Stimulated activated CD8-positive, alpha-beta memory T cell treated with anti-CD3 and anti-CD28 coated beads, Interleukin-4, amount 100 ng/mL, for 48 hours (primary cell): Measurements from ENCODE around the gene C2CD5.
"Not testable (repeated sequence)": the region's sequence is repeated elsewhere in the genome, so short reads cannot be mapped to it uniquely, and the experiment has no call there.

ENCODE experiments used
- DNase-seq: peaks from one replicate; pipeline ENCODE4 v3.0.0-alpha.2; 2020

C2CD5 gene

DNA sequence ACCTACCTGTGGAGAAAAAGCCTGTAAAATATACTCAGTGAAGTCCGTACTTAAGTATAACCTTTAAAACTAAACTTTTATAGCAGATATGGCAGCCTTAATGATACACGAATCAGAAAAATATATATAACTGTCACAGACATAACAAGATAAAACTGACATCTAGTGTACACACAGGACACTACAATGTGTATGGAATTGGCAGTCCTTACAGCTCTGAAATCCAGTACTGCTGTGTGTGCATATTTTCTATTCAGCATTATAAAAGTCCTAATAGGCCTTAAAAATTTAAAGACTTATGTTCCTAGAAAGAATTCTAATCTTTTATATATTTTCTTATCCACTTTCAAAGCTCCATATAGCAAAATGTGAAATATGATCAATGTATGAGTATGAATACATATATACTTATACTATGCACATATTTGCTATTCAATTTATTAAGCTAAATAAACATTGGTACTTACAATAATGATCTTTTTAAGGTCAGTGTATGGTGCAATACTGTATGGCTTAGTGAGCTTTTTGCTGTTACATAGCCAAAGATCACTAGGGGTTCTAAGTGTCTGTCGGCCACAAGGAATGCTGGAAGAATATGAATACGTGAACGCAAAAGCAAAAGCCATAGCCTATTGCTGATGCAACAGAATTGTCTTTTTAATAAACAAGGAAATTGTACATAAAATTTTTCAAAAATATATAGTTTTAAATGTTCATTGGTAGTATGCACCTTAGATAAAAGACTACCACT lies 69.2 kb downstream of the C2CD5 start:
- DNase-seq, result no peak

DNA sequence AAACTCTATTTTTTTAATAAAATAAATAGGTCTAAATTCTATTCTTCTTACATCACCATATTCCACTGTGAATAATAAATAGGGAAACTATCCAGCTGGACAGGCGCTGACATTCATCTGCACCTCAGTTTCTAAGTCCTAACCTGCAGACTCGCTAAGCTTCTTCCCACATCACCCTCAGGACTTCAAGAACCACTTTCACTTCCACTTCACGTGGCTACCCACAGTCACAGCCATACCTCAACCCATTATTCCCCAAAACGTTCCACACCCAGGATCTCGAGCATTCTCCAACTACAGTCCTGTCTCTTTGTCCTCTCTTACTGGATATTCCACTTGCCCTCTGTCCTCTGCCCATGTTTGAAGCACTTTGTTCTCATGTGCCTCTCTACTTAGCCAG lies 71.1 kb downstream of the C2CD5 start:
- DNase-seq, result no peak

DNA sequence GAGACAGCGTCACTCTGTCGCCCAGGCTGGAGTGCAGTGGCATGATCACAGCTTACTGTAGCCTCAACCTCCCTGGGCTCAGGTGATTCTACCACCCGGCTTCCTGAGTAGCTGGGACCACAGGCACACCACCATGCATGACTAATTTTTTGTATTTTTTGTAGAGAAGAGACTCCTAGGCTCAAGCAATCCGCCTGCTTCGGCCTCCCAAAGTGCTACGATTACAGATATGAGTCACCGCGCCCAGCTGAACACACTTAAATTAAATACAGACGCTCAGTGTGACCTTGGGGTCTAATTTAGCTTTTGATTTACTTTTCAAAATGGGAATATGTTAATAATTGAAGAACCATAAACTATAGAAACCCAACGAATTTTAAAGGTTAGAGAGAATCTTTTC lies 77.2 kb downstream of the C2CD5 start:
- DNase-seq, result no peak

DNA sequence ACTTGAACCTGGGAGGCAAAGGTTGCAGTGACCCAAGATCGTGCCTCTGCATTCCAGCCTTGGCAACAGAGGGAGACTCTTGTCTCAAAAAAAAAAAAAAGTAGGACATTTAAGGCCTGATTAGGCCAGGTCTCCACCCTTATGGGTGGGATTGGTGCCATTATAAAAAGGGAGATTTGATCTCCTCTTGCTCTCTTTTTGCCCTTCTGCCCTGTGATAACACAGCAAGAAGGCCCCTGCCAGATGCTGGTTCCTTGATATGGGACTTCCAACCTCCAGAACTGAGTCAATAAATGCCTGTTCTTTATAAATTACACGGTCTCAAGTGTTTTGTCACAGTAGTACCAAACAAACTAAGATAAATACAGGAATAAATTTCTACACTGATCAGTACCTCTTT lies 81.0 kb downstream of the C2CD5 start:
- no peak for DNase-seq

DNA sequence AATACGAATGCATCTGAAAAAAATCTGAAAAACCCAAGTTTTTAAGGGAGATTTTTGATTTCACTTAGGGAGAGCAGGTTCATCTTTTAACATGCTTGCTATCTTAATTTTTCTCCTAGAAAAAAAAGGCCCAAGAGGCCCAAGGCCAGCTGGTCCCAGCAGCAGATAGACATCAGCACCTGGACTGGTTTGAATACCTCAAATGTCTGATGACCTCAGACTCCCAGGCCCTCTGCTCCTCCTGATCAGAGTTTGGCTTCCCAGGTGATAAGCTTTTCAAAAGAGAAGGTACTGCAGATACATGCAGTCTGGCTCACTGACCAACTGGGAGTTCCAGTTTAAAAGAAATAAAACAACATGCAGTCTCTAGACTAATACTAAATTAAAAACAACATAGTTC lies 82.6 kb downstream of the C2CD5 start:
- DNase-seq, result no peak

DNA sequence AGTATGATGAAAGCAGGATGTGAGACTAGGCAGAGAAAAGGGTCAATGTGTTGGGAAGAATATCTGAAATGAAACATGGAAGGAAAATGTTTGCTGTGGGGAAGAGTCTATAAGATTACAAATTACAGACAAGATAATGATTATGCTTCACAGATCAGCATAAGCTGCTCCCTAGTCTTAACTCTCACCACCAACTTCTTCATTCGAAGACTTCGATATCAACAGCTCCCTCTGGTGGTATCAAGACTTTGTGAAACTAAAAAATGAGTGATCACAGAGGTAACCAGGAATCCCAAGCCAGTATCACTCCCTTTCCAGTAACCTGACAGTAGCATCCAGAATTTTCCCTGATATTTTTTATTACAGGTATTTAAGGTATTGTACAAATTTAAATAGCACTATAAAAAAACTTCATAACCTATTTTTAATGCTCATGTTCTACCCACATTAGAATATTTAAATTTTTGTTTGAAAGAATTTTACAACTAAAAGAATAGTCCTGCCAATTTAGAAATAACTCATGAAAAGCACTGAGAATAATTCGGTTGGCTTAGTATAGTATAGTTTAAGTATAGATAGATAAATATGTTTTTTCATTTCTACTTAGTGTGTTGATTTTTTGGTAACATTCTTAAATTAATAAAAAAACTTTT lies 84.4 kb downstream of the C2CD5 start:
- no peak for DNase-seq

DNA sequence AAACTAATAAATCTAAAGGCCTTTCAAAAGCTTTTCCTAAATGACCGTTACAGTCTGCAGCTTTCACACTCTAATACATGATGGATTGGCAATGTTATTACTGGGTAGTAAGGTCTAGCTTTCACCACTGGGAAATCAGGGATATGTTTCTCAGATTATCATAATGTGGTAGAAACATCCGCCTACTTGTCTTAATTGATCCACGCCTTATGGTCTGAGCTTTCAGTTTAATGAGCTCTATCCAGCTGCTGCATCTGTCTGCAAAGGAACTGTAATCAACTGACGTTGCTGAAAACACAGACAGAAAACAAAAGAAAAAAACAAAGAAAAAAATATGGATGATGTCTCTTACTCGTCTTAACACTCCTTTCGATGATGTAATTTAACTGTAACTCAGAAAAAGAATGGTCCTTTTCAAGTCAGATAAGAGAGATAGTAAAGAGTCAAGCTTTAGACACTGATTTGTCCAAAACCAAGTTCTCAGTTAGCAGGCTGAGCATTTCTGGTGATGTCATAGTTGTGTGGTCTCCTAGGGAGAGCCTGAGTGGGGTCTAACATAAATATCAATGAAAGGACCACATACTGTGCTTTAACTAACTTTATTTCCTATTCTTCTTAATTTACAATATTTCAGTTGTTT lies 85.9 kb downstream of the C2CD5 start:
- DNase-seq, result no peak

DNA sequence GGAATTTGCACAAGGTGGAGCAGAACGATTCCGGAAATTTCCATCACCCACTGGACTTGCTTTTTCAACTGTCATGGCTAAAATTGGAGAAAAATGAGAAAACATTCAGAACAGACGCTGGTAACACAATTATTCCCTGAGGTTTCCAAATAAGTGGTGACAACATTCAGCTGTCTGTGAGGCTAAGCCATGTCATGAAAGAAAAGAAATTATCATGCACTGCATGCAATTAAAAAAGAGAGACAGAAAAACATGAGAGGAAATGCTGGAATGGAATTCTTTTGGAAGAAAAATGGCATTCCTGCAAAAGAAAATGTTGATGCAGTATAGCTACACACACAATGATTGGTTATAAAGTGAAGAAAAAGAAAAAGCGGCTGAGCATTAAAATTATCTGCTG lies 87.3 kb downstream of the C2CD5 start:
- DNase-seq, result no peak

DNA sequence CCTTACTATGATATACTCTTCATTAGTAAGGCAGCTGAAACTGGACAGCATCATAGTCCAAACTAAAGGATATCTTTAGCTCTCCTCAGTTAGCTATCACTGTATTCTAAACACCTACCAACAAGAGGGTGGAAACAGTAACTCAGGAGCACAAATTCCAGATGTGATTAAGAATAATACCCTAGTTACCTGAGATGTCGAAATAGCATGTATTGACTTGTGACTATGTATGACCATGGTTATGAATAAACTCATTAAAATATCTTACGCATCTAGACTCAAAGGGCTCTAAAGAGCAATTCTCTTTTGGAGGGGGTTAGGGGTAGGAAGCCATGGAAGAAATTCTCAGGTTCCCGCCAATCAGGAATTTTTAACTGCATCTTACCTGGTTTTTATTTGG lies 90.8 kb downstream of the C2CD5 start:
- no peak for DNase-seq

DNA sequence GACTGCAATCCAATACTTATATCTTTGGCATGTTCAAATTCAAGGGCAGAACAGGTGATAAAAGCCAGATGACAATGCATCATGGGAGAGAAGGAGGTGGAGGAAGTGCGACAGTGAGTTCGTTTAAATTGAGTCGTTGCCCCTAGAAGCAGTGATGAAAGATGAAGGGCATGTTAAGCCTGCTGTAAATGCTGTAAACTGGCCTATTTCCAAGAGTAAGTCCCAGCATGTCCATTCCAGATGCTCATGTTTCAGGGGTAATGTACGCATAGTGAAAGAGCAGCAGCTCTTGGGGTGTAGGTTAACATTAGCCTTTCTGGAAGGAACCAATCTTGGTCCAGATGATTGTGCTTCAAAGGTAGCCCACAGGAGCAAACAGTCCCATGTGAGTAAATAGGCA lies 97.1 kb downstream of the C2CD5 start:
- no peak for DNase-seq

DNA sequence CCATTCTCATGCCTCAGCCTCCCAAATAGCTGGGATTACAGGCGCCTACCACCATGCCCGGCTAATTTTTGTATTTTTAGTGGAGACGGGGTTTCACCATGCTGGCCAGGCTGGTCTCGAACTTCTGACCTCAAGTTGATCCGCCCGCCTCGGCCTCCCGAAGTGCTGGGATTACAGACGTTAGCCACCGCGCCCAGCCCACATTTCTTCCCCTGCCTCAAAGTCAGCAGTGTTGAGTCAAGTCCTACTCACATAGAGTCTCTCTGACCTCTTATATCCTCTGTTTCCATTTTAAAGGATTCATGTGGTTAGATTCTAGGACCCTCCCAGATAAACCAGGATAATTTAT lies 100.1 kb downstream of the C2CD5 start:
- not testable (repeated sequence) for DNase-seq

DNA sequence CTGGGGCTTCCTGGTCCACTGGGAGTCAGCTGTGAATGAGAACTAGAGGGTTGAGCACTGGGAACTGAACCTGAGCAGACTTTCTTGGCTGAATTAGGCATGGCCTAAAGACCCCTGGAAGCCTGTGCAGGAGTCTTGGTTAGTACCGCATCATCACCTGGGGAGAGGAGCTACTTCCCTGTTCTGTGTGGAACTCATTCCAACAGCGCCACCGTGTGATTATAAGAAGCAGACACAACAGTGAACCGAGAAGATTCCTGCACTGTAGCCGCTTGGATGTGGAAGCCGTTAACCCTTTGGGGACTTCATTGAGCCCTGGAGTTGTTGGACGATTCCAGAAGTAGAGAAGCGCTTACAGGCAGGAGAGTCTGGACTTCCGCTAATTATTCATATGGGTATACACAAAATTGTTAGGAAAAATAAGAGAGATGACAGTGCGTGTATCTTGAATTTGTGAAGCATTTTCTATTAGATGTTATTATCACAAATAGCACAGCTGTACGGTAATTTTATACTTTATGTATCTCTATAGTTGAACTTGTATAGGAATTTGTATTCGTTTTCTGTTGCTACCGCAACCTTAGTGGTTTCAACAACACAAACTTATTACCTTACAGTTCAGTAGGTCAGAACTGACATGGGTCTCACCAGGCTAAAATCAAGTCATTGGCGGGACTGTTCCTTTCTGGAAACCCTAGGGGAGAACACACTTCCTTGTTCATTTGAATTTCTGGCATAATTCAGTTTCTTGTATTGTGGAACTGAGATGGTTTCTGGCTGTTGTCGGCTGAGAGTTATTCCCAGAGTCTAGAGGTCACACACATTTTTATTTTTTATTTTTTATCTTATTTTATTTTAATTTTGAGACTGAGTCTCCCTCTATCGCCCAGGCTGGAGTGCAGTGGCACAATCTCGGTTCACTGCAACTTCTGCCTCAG lies 100.7 kb downstream of the C2CD5 start:
- peak; percentile 63 for DNase-seq

DNA sequence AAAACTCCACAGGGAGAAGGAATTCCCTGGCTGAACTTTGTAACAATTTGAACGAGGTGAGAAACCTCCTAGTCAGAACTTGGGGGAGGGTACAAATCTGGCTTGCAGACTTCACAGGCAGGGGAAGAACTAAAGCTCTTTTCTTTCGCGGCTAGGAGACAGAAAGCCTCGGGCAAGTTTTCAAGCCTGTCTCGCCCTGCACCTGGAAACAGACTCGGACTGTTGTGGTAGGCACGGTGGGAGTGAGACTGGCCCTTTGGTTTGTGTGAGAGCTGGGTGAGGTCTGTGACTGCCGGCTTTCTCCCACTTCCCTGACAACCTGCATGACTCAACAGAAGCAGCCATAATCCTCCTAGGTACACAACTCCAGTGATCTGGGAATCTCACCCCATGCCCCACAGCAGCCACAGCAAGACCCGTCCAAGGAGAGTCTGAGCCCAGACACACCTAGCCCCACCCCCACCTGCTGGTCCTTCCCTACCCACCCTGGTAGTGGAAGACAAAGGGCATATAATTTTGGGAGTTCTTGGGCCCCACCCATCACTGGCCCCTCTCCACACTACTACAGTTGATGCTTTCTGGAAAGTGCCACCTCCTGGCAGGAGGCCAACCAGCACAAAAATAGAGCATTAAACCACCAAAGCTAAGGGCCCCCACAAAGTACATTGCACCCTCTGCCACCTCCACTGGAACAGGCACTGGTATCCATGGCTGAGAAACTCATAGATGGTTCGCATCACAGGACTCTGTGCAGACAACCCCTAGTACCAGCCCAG lies 107.1 kb downstream of the C2CD5 start:
- no peak for DNase-seq

DNA sequence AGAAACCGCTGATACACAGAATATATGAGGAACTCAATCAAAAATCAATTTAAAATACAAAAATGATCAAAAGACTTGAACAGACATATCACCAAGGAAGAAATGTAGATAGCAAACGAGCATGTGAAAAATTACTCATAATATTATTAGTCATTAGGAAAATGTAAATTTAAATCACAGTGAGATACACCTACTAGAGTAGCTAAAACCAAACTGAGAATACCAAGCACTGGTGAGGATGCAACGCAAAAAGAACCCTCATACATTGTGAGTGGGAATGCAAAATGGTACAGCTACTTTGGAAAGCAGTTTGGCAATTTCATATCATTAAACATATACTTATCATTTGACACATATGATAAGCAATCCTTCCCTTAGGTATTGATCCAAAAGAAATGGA lies 108.8 kb downstream of the C2CD5 start:
- DNase-seq, result no peak

DNA sequence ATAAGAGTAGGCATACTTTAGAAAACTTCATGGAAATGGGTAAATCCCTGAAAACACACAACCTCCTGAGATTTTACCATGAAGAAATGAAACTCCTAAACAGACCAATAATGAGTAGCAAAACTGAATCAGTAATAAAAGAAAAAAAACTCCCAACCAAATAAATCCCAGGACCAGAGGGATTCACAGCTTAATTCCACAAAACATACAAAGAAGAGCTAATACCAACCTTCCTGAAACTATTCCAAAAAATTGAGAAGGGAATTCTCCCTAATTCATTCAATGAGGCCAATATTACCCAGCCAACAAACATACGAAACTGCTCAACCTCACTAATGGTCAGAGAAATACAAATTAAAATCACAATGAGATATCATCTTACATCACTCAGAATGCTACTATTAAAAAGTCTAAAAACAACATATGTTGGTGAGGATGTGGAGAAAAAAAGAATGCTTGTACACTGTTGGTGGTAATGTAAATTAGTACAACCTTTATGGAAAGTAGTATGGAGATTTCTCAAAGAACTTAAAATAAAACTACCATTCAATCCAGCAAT lies 112.6 kb downstream of the C2CD5 start:
- no peak for DNase-seq

DNA sequence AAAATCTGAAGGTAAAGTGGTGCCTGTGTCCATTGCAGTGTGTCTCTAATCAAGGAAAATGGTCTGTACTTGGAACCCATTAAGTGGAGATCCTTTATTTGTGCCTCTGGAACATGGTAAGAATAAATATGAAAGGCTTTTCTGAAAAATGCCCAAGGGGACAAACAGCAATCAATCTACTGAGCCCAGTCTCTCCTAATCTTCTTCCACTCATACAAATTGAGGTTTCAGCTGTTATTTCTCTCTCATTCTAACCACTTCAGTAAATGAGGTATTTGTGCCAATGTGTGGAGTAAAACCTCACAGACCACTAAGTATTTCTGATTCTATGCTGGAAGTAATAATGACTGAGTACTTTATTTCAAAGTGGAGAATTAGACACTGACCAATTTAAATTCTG lies 127.5 kb downstream of the C2CD5 start:
- no peak for DNase-seq

DNA sequence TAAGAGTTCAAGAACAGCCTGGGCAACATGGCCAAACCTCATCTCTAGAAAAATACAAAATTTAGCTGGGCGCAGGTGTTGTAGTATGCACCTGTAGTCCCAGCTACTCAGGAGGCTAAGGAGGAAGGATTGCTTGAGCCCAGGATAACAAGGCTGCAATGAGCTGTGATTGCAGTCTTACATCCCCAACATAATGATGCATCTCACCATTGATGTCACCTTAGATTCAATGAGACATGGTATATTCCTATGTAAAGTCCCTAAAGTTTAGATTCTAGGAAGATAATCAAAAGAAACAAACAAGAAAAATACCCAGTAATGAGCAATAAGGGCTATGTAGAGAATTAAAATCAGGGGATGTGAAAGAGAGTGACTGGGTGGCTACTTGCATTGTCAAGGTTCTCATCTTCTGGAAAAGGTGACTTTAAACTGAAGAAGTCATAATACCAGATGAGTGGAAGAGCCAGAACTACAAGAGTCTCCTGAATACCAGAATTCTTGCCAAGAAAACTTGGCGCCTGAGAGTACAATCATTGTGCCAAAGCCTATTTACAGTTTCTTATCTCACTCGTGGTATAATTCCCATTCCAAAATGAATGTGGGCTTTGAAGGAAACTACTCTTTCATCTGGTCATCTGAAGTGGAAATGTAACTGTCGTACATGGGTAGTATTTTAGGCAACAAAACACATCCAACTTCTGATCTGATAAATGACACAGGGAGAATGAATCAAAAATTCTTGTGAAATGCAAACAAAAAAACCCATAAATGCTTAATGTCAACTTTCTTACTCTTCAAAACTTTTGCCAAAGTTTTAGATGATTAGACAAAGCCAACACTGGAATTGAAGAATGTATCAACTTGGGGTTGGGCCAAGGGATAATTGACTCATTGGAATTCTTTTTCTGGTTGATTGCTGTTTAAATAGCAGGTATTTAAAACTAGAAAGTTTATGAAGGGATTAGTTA lies 128.7 kb downstream of the C2CD5 start:
- no peak for DNase-seq

DNA sequence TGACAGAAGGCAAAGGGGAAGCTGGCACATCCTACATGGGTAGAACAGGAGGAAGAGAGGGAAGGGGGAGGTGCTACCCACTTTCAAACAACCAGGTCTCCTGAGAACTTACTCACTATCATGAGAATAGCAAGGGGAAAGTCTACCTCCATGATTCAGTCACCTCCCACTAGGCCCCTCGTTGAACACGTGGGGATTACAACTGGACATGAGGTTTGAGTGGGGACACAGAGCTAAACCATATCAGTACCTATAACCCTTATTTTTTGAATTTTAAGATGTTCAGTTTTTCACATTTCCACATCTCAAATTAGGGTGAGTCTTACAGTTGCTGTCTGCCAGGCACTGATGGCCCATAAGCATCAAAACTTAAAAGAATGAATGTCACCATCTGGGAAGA lies 129.6 kb downstream of the C2CD5 start:
- DNase-seq, result no peak

DNA sequence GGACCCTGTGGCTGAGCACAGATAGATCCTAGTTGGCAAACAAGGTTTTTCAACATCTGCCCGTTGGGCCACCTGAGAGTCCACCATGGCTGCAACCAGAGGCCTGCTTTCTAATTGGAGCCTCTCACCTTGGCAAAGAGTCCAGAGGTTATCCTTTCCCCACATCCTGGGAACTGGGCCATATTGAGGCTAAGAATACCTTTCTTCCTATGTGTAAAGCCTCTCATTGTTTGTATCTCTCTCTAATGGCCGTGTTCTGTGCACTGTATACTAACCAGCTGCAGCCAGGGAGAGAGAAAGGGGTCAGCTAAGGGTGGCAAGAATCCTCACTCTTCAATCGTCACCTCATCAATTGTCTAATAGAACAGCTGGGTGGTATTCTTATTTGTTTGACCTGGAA lies 130.8 kb downstream of the C2CD5 start:
- no peak for DNase-seq

DNA sequence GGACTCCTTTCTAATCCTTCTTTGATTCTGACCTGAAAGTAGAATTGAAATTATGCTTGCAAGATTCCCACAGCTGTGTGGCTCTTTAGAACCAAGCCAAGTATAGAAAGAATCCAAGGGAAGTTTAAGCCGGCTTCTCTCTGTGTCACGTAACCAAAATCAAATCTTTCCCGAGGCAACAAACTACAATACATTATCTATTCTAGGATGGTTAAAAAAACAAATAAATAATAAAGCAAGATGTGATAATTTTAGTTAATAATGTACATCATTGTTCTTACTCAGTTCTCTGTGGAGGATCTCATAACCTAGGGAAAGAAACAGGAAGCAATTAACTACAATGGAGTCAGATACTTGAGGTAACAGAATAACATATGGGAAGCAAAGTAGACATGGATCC lies 131.8 kb downstream of the C2CD5 start:
- DNase-seq, result no peak

DNA sequence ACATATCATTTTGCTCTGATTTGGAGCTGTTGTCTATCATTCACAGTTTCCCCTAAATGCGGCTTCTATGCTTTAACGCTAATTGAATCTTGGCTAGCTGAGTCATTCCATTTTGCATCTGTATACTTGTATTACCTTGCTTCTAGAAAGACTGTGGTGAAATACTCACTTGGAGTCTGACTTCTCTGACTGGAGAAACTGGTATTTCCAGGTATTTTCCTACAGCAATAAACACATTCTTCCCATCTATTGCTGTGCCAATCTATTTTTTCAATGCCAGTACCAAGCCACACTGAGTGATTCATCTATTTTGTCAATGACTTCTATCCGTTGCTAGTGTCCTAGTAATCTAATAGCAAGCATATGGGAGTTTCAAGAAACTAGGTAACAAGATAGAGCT lies 133.9 kb downstream of the C2CD5 start:
- DNase-seq, result no peak
